ENCODE data around the gene MKLN1.
A peak's percentile ranks its signal among the peaks of the same experiment; 100 is the strongest.

Gene MKLN1

DNA sequence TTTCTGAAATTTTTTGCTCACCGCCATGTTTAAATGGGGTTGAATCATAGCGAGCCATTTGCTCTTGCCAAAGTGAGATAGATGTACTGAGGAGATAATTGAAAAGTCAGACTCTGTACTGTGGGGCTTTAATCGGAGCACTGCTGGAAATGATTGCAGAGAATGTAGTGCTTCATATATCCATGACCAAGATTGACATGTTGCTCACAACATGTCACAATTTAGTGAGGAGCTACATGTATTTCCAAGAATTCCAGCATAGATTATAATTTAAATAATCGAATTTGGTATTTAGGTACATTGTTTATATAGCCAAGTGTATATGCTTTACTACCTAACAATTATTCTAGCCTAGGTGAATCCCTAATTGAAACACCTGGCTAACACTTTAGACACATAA, 162.2 kb downstream of the MKLN1 start:
- Mint-ChIP-seq H3K4me1 (no peaks in the 10 kb centered on the region), H3K27me3 (no peaks in the 10 kb centered on the region), H3K9me3 (no peaks in the 10 kb centered on the region), H3K4me3 (no peak overlapping the region), H3K36me3 (peaks cover 7% of the 10 kb centered on the region), H3K27ac (no peak overlapping the region)
- no peak for ATAC-seq (ENCODE audit: low read depth)
- DNase-seq (ENCODE audit: low spot score in 2 of 2), result no peak

GRCh38 chr7:131493081-131493480, 165.4 kb downstream of the MKLN1 start:
- H3K4me3 Mint-ChIP-seq, result no peak overlapping the region
- no peaks in the 10 kb centered on the region for H3K4me1 Mint-ChIP-seq
- ATAC-seq (ENCODE audit: low read depth) (no peak), DNase-seq (ENCODE audit: low spot score in 2 of 2) (no peak)
- no peaks in the 10 kb centered on the region for H3K9me3 Mint-ChIP-seq
- H3K36me3 Mint-ChIP-seq, result peaks cover 3% of the 10 kb centered on the region
- H3K27ac Mint-ChIP-seq, result no peak overlapping the region
- no peaks in the 10 kb centered on the region for H3K27me3 Mint-ChIP-seq

- DNase-seq (ENCODE audit: low spot score in 2 of 2), result no peak
- H3K27me3 Mint-ChIP-seq, result no peaks in the 10 kb centered on the region
- H3K9me3 Mint-ChIP-seq, result no peaks in the 10 kb centered on the region
- peaks cover 2% of the 10 kb centered on the region for H3K36me3 Mint-ChIP-seq
- H3K27ac Mint-ChIP-seq, result no peak overlapping the region
- H3K4me3 Mint-ChIP-seq, result no peak overlapping the region
- no peaks in the 10 kb centered on the region for H3K4me1 Mint-ChIP-seq
- ATAC-seq (ENCODE audit: low read depth), result no peak
Measured at GRCh38 chr7:131493581-131493980, 165.9 kb downstream of the MKLN1 start.

- H3K4me3 Mint-ChIP-seq, result no peak overlapping the region
- H3K27me3 Mint-ChIP-seq, result no peaks in the 10 kb centered on the region
- no peaks in the 10 kb centered on the region for H3K4me1 Mint-ChIP-seq
- DNase-seq (ENCODE audit: low spot score in 2 of 2) (no peak), ATAC-seq (ENCODE audit: low read depth) (no peak)
- H3K27ac Mint-ChIP-seq, result no peak overlapping the region
- no peaks in the 10 kb centered on the region for H3K9me3 Mint-ChIP-seq
- H3K36me3 Mint-ChIP-seq, result peaks cover 2% of the 10 kb centered on the region
Measured at GRCh38 chr7:131494182-131494581, 166.5 kb downstream of the MKLN1 start.

- no peak for ATAC-seq (ENCODE audit: low read depth)
- no peaks in the 10 kb centered on the region for H3K36me3 Mint-ChIP-seq
- H3K4me1 Mint-ChIP-seq, result no peaks in the 10 kb centered on the region
- no peaks in the 10 kb centered on the region for H3K27me3 Mint-ChIP-seq
- no peaks in the 10 kb centered on the region for H3K9me3 Mint-ChIP-seq
- no peak overlapping the region for H3K4me3 Mint-ChIP-seq
- H3K27ac Mint-ChIP-seq, result no peak overlapping the region
- DNase-seq (ENCODE audit: low spot score in 2 of 2), result no peak
Measured at GRCh38 chr7:131495669-131496498, 168.2 kb downstream of the MKLN1 start.

GRCh38 chr7:131497454-131497853, 169.8 kb downstream of the MKLN1 start:
- no peak overlapping the region for H3K27ac Mint-ChIP-seq
- H3K4me3 Mint-ChIP-seq, result no peak overlapping the region
- H3K36me3 Mint-ChIP-seq, result no peaks in the 10 kb centered on the region
- H3K4me1 Mint-ChIP-seq, result no peaks in the 10 kb centered on the region
- ATAC-seq (ENCODE audit: low read depth) (no peak), DNase-seq (ENCODE audit: low spot score in 2 of 2) (no peak)
- no peaks in the 10 kb centered on the region for H3K27me3 Mint-ChIP-seq
- no peaks in the 10 kb centered on the region for H3K9me3 Mint-ChIP-seq

DNA sequence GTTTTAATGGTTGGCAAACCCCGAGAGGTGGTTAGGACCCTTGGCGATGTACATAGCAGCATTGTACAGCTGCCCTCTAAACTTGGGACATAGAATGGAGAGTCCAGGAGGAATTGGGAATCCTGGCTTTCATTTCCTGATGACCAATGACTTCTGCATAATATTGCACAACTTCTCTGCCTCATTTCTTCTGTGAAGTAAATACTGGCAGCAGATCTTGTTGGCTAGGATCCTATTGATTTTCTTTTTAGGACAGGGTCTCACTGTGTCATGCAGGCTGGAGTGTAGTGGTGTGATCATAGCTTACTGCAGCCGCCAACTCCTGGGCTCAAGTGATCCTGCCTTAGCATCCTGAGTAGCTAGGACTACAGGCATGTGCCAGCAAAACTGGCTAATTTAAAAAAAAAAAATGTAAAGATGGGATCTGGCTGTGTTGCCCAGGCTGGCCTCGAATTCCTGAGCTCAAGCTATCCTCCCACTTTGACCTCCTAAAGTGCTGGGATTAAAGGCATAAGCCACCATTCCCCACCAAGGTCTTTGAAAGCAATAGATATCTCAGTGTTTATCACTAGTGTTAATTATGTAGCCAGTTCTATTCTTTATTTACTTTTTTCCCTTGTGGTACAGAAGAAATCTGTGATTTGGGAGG, 170.7 kb downstream of the MKLN1 start:
- no peaks in the 10 kb centered on the region for H3K9me3 Mint-ChIP-seq
- H3K4me3 Mint-ChIP-seq, result no peak overlapping the region
- DNase-seq (ENCODE audit: low spot score in 2 of 2), result no peak
- H3K4me1 Mint-ChIP-seq, result no peaks in the 10 kb centered on the region
- H3K36me3 Mint-ChIP-seq, result no peaks in the 10 kb centered on the region
- ATAC-seq (ENCODE audit: low read depth), result no peak
- H3K27ac Mint-ChIP-seq, result no peak overlapping the region
- H3K27me3 Mint-ChIP-seq, result no peaks in the 10 kb centered on the region

DNA sequence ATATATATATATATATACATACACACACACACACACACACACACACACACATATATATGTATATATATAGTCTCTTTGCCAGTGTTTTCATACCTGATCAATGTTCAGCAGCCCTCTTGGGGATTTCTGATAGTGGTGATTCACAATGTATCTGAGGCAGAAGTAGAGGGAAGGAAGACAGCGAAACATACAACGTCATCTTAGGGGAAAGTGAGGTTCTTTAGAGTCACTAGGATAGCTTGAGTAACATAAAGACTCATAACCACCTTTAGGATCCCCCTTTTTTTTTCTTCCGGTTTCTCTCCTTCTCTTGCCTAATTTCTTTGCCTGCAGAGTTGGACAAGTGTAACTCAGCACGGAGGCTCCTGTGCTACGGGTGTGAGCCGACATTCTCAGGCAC, 172.1 kb downstream of the MKLN1 start:
- DNase-seq (ENCODE audit: low spot score in 2 of 2) (no peak), ATAC-seq (ENCODE audit: low read depth) (no peak)
- H3K27me3 Mint-ChIP-seq, result no peaks in the 10 kb centered on the region
- H3K27ac Mint-ChIP-seq, result no peak overlapping the region
- H3K36me3 Mint-ChIP-seq, result no peaks in the 10 kb centered on the region
- no peaks in the 10 kb centered on the region for H3K9me3 Mint-ChIP-seq
- H3K4me1 Mint-ChIP-seq, result no peaks in the 10 kb centered on the region
- no peak overlapping the region for H3K4me3 Mint-ChIP-seq

DNA sequence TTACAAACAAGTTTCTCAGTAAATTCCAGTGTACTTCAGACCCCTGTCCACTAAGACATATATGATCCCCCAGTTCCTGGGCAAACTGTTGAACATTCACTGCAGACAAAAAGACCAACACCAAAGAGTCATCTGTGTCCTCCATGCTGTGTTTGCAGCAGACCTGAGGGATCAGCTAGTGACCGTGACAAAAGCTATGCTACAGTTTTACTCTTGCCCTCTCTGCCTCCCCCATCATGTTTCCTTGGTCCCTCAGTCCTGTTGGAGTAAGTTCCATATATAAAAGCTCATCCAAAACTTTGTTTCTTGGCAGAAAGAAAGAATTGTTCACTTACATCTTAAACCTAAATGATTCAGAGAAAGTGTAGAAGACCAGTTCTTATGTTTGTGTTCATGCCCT, 172.7 kb downstream of the MKLN1 start:
- Mint-ChIP-seq H3K4me3 (no peak overlapping the region), H3K36me3 (no peaks in the 10 kb centered on the region), H3K27me3 (no peaks in the 10 kb centered on the region), H3K27ac (peak overlapping the region; percentile 7), H3K4me1 (no peaks in the 10 kb centered on the region), H3K9me3 (no peaks in the 10 kb centered on the region)
- DNase-seq (ENCODE audit: low spot score in 2 of 2) (no peak), ATAC-seq (ENCODE audit: low read depth) (no peak)

DNA sequence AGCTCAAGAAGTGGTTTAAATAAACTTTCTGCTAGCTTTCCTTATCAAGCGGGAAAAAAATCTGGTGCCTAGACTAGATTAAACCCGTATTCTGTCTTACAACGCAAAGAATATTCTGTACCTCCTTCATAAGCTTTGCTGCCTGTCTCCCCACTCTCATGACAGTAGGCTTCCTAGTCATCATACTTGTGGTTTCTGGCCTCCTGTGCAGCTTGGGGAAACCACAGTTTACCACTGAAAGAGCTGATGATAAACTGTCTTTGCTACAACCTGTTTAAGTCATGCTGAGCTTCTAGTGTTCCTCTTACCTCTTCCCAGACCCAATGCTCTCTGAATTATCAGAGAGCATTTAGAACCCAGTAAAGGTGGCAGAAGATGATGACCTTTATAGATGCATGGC, 173.7 kb downstream of the MKLN1 start:
- Mint-ChIP-seq H3K36me3 (no peaks in the 10 kb centered on the region), H3K27ac (peak overlapping the region; percentile 54), H3K27me3 (no peaks in the 10 kb centered on the region), H3K4me3 (no peak overlapping the region), H3K9me3 (no peaks in the 10 kb centered on the region), H3K4me1 (no peaks in the 10 kb centered on the region)
- ATAC-seq (ENCODE audit: low read depth) (peak; percentile 62), DNase-seq (ENCODE audit: low spot score in 2 of 2) (no peak)

- H3K27ac Mint-ChIP-seq, result peak overlapping the region; percentile 62
- H3K4me3 Mint-ChIP-seq, result no peak overlapping the region
- ATAC-seq (ENCODE audit: low read depth) (no peak), DNase-seq (ENCODE audit: low spot score in 2 of 2) (no peak)
- H3K27me3 Mint-ChIP-seq, result no peaks in the 10 kb centered on the region
- no peaks in the 10 kb centered on the region for H3K9me3 Mint-ChIP-seq
- no peaks in the 10 kb centered on the region for H3K36me3 Mint-ChIP-seq
- no peaks in the 10 kb centered on the region for H3K4me1 Mint-ChIP-seq
Measured at GRCh38 chr7:131501930-131502685, 174.4 kb downstream of the MKLN1 start.

DNA sequence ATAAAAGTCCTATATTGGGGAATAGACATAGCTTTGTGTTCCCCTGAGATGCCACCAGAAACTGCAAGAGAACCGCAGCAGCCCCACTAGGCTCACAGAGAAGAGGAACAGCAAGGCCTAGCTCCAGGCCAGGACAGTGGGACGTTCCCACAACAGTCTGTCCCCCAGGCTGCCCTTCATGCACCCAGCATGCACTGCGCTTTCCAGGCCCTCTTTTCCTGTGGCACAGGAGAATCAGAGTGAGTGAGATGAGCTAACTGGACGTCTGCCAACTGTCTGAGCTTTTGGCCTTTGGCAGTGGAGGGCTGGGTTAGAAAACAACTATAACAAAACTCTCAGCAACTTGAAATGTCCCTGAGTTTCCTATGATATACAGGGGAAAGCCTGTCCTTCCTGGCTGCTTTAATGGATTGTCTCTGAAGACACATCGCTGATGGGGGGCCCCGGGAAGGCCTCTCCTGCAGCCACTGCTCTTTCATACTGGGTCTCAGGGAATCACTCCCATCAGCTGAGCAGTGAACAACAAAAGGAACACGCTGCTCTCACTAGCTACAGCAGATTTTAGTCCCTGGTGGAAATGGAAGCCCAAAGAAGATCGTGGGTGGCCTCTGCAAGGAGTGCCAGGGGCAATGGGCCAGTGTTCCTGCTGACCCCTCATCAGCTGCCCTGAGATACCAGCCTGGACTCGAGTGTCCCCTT, 175.3 kb downstream of the MKLN1 start:
- no peak overlapping the region for H3K4me3 Mint-ChIP-seq
- peaks cover 3% of the 10 kb centered on the region for H3K4me1 Mint-ChIP-seq
- no peaks in the 10 kb centered on the region for H3K9me3 Mint-ChIP-seq
- DNase-seq (ENCODE audit: low spot score in 2 of 2) (no peak), ATAC-seq (ENCODE audit: low read depth) (no peak)
- H3K27ac Mint-ChIP-seq, result peak overlapping the region; percentile 62
- no peaks in the 10 kb centered on the region for H3K27me3 Mint-ChIP-seq
- no peaks in the 10 kb centered on the region for H3K36me3 Mint-ChIP-seq

DNA sequence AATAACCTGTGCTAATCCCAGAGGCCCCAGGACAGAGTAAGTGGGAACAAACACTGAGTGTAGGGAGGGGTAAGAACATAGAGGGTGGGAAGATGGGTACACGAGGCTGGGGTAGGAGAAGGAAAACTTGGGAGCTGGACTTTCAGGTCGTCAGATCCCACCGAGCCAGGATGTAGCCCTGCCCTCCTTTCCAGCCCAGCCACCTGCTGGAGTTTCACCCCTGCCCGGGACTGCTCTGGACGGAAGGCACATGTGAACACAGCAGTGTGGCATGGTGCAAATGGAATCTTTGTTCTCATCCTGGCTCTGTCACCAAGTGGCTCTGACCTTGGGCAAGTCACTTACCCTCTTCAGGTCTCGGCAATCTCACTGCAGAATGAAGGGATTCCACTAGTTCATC, 176.0 kb downstream of the MKLN1 start:
- DNase-seq (ENCODE audit: low spot score in 2 of 2), result no peak
- Mint-ChIP-seq H3K4me3 (no peak overlapping the region), H3K4me1 (peaks cover 8% of the 10 kb centered on the region), H3K9me3 (no peaks in the 10 kb centered on the region), H3K27ac (no peak overlapping the region), H3K27me3 (no peaks in the 10 kb centered on the region), H3K36me3 (no peaks in the 10 kb centered on the region)
- no peak for ATAC-seq (ENCODE audit: low read depth)

Measured in memory B cell (primary cell).